ENCODE data around the gene ARFRP1.
A peak's percentile ranks its signal among the peaks of the same experiment; 100 is the strongest.
"Not testable (repeated sequence)": the region's sequence is repeated elsewhere in the genome, so short reads cannot be mapped to it uniquely, and the experiment has no call there.

Gene ARFRP1

GRCh38 chr20:63678071-63678470 lies 29.7 kb downstream of the ARFRP1 start:
- DNase-seq (ENCODE audit: low read depth in 2 of 2) = no peak

GRCh38 chr20:63675681-63676368 lies 32.0 kb downstream of the ARFRP1 start:
- no peak for DNase-seq (ENCODE audit: low read depth in 2 of 2)

- DNase-seq (ENCODE audit: low read depth in 2 of 2) = no peak
Observed at GRCh38 chr20:63673951-63674350, 33.8 kb downstream of the ARFRP1 start.

GRCh38 chr20:63672666-63673065 lies 35.1 kb downstream of the ARFRP1 start:
- no peak for DNase-seq (ENCODE audit: low read depth in 2 of 2)

- not testable (repeated sequence) for DNase-seq (ENCODE audit: low read depth in 2 of 2)
Observed at GRCh38 chr20:63671695-63672094, 36.1 kb downstream of the ARFRP1 start.

GRCh38 chr20:63668351-63668750 lies 39.4 kb downstream of the ARFRP1 start:
- DNase-seq (ENCODE audit: low read depth in 2 of 2) = no peak

GRCh38 chr20:63667858-63668257 lies 39.9 kb downstream of the ARFRP1 start:
- no peak for DNase-seq (ENCODE audit: low read depth in 2 of 2)

GRCh38 chr20:63665708-63666107 lies 42.1 kb downstream of the ARFRP1 start:
- DNase-seq (ENCODE audit: low read depth in 2 of 2) = no peak

- no peak for DNase-seq (ENCODE audit: low read depth in 2 of 2)
Observed at GRCh38 chr20:63664861-63665594, 42.7 kb downstream of the ARFRP1 start.

GRCh38 chr20:63664143-63664851 lies 43.5 kb downstream of the ARFRP1 start:
- DNase-seq (ENCODE audit: low read depth in 2 of 2) = no peak

- DNase-seq (ENCODE audit: low read depth in 2 of 2) = no peak
Observed at GRCh38 chr20:63663332-63664066, 44.3 kb downstream of the ARFRP1 start.

GRCh38 chr20:63662813-63663189 lies 45.0 kb downstream of the ARFRP1 start:
- no peak for DNase-seq (ENCODE audit: low read depth in 2 of 2)

- DNase-seq (ENCODE audit: low read depth in 2 of 2) = no peak
Observed at GRCh38 chr20:63661959-63662812, 45.6 kb downstream of the ARFRP1 start.

- DNase-seq (ENCODE audit: low read depth in 2 of 2) = no peak
Observed at GRCh38 chr20:63661108-63661507, 46.7 kb downstream of the ARFRP1 start.

GRCh38 chr20:63660622-63661021 lies 47.2 kb downstream of the ARFRP1 start:
- no peak for DNase-seq (ENCODE audit: low read depth in 2 of 2)

GRCh38 chr20:63660174-63660573 lies 47.6 kb downstream of the ARFRP1 start:
- not testable (repeated sequence) for DNase-seq (ENCODE audit: low read depth in 2 of 2)

GRCh38 chr20:63659370-63659769 lies 48.4 kb downstream of the ARFRP1 start:
- DNase-seq (ENCODE audit: low read depth in 2 of 2) = no peak

- no peak for DNase-seq (ENCODE audit: low read depth in 2 of 2)
Observed at GRCh38 chr20:63658749-63659187, 49.0 kb downstream of the ARFRP1 start.

- peak; percentile 82 to 86 for DNase-seq (ENCODE audit: low read depth in 2 of 2)
Observed at GRCh38 chr20:63657937-63658748, 49.6 kb downstream of the ARFRP1 start, which contains the start of gene RTEL1. RTEL1 (plus strand) TSS chr20:63658312; CDS start chr20:63659403, 1,091 bp downstream.

All from stimulated activated CD4-positive, alpha-beta T cell treated with anti-CD3 and anti-CD28 coated beads, Interleukin-4, amount 100 ng/mL, for 48 hours (primary cell).